NCI-H187 treated with DMSO at 0.1 percent for 48 hours (cell line): ENCODE results near the gene BID.

Experiments used
- DNase-seq: peaks from one replicate; lab custom pipeline; 2025; lab: John Stamatoyannopoulos, UW

The BID gene

GRCh38 chr22:17783773-17784480 lies 9.7 kb upstream of the BID start:
- DNase-seq = no peak

- no peak for DNase-seq
Observed at GRCh38 chr22:17783312-17783711, 9.0 kb upstream of the BID start.

DNA sequence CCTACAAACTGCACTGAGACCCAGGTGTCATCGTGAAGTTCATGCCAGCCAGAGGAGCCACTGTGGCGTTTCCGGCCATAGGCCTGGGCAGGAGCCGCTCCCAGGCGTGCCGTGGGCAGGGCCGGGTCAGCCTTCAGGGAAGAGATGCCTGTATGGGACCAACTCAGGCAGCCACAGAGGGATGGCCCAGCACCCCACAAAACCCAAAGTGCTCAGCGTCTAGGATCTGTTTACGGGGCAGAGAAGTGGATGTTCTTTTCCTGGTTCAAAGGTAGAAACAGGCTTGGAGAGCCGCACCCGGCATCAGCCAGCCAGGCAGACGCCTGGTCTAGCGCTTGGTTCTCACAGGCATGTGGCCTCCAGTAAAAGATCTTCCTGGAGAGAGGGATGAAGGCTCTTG lies 8.4 kb upstream of the BID start:
- no peak for DNase-seq

- DNase-seq = no peak
Observed at GRCh38 chr22:17782158-17782557, 7.9 kb upstream of the BID start.

GRCh38 chr22:17781319-17782031 lies 7.2 kb upstream of the BID start:
- no peak for DNase-seq

GRCh38 chr22:17780741-17781318 lies 6.6 kb upstream of the BID start:
- no peak for DNase-seq

GRCh38 chr22:17780116-17780740 lies 6.0 kb upstream of the BID start:
- no peak for DNase-seq

DNA sequence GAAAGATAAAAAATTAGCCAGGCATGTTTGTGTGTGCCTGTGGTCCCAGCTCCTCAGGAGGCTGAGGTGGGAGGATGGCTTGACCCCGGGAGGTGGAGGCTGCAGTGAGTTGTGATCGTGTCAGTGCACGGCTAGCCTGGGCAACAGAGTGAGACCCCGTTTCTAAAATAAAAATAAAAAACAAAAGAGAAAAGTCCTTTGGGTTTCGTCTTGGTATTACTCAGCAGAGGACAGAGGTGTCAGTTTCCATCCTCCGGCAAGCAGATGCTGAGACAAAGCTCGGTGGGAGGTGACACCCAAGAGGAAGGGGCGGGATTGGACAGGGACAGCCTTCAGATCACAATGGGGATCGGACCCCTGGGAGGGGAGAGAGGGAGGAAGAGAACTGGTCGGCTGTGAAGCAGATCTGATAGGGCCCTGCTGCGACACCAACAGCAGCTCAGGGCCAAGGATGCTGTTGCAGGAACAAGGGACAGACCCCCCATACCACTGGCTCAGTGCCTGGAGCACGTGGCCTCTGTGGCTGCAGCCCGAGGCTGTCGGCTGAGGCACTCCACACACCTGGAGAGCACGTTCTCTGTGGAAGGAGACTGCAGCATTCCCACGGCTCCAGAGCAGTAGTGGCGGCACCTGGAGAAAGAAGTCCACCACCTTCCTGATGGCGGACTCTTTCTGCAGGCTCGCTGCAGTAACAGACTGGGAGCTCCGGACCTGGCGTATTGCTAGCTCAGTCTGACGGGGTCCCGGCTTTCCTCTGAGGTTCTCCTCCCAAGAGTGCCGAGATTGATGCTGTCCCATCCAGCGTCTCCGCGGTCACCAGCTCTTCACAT lies 5.2 kb upstream of the BID start:
- no peak for DNase-seq

DNA sequence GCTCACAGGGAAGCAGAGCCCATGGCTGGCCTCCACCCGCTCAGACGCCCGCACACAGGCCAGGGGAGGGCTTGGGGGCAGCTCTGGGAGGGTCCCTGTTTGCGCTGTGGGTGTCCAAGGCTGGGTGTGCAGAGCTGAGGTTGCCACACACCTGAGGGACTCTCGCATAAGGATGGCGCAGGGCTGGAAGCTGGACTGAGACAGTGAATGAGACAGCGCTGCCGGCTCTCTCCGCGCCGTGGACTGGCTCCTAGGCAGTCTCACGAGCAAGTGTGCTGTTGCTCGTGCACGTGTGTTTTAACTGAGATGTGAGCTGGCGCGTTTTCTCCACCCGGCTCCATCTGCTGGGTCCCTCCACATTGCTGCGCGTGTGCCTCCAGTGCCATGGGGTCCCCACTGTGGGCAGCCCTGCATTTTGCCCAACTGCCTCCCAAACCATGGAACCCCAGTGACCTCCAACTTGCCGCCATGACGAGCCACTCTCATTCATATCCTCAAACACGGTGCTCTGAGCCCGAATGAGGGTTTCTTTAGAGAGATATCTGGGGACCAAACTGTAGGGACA lies 4.2 kb upstream of the BID start:
- no peak for DNase-seq

DNA sequence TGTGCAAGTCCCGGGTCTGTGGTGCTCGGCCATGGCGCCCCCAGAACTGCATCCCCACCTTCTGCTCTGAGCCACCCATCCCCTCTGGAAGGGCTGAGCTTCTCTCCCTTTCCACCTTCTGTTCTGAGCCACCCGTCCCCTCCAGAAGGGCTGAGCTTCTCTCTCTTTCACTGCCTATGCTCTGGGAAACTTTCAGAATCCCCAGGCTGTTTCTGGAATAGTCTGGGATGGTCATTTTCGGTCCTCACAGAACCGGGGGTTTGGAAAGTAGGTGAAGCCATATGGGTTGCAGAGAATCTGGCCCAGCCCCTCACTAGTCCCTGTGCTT lies 3.4 kb upstream of the BID start:
- DNase-seq = no peak

GRCh38 chr22:17777005-17777716 lies 2.9 kb upstream of the BID start:
- DNase-seq = no peak

DNA sequence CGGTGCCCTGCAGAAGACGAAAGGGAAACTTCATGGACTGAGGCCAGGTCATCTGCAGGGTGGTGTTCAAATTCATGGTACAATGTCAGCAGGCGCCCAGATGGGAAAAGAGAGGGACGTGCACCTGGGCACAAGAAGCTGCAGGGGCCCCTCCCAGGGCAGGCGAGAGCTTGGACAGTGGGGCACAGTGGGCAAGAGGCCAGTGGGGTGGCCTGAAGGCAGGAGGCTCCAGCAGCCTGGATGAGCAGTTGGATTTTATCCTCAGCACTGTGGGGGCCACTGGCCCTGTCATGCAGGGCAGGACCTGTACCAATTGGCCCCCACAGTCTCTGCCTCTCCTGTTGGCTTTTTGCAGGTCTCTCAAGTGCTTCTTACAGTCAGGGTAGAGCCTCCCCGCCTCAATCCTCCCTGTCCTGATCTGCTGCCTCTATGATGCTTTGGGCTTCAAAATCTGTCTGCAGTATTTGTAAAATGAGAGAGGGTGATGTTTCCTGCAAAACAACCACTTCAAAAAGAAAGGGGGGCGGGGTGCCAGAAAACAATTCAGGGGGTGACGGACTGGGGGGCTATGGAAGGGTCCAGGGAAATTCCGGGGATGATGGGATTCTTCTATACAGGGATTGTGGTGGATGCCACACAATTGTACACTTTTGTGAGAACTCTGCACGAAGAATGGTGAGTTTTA lies 1.7 kb upstream of the BID start:
- no peak for DNase-seq

DNA sequence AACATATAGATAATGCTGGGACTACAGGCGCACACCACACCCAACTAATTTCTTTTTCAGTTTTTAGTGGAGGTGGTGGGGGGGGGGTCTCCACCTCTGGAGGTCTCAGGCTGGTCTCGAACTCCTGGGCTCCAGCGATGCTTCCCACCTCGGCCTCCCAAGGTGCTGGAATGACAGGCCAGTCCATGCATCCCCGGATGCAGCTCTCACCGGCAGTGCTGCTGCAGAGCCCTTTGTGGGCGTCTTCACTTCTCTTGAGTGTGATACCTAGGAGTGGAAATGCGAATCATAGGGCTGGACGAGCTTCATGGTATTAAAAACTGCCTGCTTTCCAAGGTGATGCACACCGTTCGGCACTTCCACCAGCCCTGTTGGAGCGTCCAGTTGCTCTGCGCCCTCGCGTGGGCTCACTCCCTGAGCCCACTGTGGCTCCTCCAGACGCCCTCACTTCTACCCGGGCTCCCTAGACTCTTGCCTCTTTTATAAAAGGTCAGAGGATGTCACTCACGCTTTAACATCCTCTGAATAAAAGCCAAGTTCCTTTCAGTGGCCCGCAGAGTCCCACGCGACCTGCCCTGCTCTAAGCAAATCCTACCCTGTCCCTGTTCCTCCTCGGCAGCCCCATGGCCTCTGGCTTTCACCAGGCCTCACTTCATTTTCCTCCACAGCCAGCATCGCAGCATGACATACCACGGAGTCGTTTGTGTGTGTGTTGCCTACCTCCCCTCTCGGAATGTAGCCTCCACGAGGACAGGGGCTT lies 837 bp upstream of the BID start:
- no peak for DNase-seq

DNA sequence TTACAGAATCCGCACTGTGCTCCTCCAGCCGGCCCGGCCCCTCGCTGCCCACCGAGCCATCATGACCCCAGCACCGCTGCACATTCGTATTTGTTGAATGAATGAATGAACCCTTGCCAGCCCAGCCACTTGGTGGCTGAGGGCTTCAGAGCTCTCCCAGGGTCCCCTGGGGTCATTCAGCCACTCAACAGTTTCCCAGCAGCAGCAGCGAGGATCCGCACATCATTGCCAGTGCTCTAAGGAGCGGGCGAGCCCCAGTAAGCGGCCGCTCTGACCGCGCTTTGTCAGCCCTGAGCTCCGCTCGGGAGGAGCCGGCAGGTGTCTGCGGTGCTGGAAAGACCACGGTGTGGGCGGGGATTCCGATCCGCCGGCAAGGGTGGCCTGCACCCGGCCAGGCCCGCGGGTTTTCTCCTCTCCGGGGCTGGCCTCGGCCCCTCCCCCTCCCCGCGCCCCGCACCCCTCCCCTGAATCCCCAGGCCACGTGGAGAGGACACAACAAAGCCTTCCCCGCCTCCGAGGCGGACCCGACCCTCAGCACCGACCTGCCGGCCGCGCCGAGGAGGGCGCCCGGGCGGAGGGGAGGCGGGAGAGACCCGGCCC lies 563 bp downstream of the BID start:
- DNase-seq = no peak

DNA sequence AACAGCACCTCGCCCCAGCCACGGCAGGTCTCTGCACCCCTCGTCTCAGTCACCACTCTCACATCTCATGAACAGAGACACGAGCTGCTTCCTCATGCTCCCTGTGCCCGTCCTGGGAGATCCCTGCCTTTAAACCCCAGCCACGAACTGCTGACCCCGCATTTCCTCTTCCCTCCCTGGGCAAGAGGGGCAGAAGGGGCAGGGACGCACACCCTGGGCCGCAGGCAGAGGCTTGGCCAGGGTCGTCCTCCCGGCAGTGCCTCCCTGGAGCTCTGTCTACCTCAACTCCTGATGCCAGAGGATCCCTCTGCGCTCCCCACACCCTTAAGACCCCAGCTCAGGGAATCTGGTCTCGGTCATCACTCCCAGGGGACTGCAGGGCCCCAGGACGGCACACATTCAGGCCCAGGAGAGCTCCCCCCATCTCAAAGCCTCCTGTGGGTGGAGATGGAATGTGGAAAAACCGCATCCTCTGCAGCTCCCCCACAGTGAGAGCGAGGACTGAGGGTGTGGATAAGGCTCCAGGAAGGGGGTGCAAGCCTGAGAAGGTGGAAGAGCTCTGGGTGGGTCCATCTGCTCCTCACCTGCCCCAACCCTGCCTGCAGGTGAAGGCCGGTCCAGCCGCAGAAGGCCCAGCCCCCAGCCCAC lies 1.2 kb downstream of the BID start:
- no peak for DNase-seq

DNA sequence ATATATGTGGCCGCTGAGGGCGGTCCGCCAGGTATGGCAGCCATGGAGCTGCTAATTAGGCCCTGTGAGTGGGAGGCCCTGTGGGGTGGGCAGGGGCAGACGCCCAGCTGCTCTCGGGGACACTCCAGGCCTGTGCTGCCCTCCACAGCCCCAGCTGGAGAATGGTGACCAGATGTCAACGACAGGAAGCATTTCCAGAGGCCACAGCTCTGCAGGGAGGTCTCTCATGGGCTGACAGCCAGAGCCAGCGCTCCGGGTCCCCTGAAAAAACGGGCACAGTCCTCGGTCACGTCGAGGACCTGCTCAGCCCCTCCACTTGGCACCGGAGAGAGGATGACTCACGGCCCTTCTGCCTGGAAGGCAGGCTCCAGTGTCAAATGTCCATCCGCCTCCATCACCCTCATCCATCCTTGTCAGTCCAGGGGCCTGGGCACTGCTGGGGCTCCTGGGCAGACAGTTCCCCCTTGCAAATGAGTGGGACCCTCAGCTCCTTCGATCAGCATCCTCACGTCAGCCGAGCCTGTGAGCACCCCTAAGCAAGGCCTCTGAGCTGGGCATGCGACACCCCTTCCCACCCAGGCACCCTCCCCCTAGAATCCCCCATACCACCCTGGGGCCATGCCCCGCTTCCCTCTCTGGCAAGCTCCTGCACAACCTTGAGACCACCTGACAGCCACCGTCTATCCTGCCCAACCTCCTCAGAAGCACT lies 1.9 kb downstream of the BID start:
- DNase-seq = no peak

DNA sequence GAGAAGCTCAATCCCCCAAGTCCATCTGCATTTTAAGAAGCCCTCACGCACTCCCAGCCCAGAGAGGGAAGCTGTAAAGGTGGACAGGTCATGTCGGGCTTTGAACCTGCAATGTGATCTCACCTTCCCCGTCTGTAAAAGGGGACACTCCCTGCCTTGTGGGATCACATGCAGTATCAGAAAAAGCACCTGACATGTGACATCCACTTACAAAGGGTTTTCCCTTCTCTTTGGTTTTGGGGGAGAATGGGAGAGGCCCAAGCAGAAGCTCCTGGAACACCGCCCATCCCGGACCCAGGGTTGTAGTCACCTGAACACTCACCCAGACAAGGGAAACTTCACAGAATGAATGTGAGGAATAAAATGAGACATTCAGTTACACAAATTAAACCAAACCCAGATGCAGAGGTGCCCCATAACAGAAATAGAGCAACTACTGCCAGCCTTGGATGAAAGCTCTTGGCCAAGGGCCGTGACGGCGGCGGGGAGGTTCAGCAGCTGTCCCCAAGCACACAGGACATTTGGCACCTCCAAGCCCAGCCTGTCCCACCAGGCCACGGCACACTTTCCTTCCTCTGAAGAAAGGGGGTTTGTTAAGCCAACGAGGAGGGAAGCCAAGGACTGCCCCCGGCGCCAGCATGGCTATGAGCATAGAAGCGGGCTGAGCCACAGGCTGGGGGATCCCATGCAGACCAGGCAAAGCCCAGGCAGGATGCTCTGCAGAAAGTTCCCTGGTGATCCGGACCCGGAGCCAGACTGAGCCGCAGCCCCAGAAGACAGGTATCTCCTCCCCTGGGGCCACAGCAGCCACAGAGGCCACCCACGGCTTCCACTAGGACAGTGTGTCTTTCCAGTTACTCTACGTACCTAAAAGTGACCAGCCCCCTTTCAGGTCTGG lies 3.8 kb downstream of the BID start:
- no peak for DNase-seq
